ENCODE measurements around the gene DPYSL3. TPM values are rescaled to one million over a fixed set of nuclear protein-coding genes. Genes with fewer than 3 reads are reported as not detected.
A peak's percentile ranks its signal among the peaks of the same experiment; 100 is the strongest.

The DPYSL3 gene
- total RNA-seq, 1 donor from 2014 or later = 229 TPM

DNA sequence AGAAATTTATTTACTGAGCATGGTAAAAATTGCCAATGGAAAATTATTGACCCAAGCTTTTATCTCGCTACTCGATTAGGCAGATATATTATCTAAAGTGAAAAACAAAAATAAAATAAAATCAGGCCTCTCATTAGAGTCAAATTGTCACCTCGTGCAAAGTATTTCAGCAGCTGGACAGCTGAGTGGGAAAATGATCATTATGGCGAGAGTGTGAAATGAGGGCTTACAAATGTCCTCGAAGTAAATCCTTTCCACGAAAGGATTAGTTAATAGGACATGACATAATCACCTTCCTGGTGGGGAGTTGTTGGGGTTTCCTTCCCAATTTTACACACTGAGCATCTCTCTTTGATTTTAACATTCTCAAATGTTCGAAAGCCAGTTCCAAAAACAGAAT, 5.4 kb upstream of the DPYSL3 start:
- no peak for DNase-seq (ENCODE audit: low spot score)

DNA sequence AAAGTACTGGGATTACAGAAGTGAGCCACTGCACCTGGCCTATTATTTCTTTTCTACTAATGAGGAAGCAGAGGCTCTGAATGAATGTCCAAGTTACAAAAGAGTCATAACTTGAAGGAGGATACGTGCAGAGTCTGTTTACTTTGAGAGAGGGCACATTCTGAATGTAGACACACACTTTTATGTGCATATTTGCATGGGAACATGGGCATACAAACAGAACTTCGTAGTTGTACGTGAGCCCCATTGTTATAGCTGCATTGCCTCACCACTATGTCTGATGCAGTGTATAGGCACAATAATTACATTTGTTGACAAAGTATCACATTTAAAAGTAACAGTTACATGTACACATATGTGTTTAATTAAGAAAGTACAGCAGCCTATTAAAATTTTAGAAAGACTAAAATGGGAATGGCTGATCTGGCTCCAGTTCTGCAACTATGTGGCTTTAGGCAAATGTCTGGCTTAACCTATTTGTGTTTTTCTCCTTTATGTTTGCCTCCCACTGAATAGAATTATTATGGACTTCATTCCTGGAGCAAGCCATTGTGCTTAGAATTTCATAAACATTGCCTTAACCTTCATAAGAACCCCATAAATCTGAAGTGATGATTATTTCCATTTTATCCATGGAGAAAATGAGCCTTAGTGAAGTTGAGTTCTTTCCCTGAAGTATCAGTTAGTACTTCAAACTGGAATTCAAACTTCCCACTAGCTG, 3.0 kb upstream of the DPYSL3 start:
- no peak for DNase-seq (ENCODE audit: low spot score)

DNA sequence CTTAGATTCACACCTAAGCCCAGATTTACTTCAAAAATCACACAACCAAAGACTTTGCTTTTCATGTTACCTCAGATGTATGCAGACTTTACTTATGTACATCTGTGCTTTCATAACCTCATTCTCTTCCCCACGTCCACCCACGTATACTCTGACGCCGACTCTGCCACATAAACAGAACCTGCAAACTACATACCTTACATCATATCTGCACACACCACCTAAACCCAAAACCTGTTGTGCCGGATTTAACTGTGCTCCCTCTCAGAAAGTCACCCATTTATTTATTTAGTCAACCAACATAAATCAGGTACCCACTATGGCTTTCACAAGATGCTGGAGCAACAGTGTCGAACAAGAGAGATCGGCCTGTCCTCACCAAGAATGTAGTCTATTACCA, 1.0 kb upstream of the DPYSL3 start:
- no peak for DNase-seq (ENCODE audit: low spot score)

DNA sequence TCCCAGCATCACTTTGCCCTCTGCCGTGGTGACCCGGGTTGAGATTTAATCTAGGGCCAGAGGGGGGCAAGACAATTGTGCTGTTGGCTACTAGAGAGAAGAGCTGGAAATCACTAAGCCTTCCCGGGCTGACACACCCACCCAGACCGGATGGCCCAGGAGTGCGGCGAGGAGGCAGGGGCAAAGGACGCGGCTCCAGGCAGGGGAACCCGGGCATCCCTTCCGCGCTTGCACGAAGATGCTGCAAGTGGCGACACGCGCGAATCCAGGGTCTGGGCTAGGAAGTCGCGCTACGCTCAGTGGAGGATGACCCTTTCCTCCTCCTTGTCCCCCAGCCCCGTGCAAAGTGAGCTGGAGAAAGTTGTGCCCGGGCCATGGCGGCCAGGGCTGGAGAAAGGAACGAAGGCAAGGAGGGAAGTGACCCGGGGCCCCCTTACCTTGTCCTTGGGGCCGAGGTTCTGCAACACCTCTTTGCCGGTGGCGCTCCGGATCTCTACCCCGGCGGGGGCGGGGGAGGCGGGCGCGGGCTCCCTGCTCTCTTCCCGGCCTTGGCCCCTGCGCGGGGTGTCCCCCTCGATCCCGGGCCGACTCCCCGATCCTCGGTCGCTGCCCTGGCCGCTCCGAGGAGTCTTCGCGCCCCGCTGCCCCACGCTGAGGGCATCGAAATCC, 693 bp downstream of the DPYSL3 start:
- peak; percentile 43 for DNase-seq (ENCODE audit: low spot score)

DNA sequence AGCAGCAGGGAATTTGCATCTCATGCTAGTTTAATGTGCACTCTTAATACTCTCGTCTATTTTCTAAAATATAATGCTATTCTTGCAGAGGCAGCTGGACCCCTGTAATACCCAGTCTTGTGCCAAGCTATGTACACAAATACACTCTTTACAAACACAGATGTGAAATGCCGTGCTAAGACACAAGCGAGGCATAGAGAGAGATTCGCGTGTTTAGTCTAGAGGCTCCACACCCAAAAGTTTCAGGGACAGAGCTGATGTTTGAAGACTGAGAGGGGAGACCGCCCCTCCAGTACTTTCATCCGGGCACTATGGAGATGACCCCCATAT, 1.2 kb downstream of the DPYSL3 start:
- DNase-seq (ENCODE audit: low spot score) = no peak

DNA sequence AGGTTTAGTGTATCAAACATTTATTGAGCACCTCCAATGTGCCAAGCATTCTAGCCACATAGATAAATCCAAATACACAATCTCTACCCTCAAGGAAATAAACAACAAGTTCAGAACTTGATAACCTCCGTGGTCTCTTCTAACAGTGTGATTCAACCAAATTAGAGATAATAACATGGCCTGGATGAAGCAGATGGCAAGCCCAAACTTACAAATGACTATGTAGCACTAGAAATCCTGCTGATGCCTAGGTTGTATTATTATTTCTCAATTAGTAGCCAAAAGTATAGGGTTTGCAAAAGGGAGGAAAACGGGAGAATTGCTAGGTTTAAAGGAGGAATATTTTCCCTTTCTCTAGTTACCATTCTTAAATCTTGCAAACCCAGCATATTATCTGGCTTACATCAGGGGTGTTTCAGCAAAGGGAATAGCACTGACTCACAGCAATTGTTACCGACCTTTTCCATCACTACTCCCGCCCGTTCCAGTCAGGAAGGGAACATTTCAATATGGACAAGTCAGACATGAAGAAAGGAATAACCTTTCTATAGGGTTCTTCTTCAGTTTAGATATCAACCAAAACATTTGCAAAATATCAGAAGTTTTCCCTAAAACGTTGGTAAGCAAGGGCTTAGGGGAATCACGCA, 2.3 kb downstream of the DPYSL3 start:
- DNase-seq (ENCODE audit: low spot score) = peak; percentile 73

DNA sequence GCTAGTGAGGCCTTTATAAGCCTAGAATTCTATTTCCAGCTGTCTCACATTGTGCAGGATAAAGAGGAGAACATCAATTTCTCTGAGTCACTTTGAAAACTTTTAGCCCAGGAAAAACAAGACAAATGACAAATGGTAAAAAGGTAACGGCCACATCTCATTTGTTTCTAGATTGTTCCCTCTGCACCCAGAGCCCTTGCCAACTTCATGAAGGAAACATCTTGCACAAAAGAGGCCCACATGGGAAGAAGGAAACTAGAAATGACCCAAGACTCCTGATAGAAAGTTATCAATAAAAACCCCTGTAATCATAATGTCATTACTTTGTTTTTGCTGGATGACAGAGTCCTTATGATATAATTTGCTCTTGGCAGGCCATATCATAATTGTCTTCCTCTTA, 5.3 kb downstream of the DPYSL3 start:
- no peak for DNase-seq (ENCODE audit: low spot score)

DNA sequence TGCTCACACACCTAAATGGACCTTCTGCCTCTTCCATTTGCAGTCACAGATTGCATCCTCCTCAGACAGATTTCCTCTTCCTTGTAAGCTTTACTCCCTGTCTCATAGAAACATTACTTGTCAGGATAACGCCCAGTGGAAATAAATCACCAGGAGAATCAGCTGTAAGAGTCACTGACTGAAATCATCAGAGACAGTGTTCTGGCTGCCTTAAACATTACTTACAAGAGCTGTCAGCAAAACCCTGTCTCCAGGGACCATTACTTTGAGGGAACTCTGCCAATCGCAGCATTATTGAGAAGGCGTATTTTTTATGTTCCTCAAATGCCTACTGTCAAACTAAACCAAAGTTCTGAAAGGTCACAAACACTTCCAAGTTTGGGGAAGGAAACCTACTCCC, 5.9 kb downstream of the DPYSL3 start:
- DNase-seq (ENCODE audit: low spot score) = peak; percentile 90

DNA sequence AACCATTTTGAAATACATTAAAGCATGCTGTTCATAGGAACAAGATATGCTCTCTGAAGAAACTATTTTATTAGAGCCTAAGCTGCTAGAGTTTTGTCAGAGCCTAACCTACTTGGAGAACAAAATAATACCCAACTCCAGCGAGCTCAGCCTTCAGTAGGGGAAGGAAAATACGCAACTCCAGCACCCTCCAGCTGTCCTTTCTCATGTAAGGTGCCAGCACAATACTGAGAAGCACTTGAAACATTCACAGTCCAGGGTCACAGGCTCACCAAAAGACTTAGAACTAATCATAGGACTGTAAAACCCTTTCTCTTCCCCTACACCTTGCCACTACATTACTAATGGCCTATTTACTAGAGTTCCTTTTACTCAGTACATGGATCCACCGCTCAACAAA, 18.9 kb downstream of the DPYSL3 start:
- no peak for DNase-seq (ENCODE audit: low spot score)

DNA sequence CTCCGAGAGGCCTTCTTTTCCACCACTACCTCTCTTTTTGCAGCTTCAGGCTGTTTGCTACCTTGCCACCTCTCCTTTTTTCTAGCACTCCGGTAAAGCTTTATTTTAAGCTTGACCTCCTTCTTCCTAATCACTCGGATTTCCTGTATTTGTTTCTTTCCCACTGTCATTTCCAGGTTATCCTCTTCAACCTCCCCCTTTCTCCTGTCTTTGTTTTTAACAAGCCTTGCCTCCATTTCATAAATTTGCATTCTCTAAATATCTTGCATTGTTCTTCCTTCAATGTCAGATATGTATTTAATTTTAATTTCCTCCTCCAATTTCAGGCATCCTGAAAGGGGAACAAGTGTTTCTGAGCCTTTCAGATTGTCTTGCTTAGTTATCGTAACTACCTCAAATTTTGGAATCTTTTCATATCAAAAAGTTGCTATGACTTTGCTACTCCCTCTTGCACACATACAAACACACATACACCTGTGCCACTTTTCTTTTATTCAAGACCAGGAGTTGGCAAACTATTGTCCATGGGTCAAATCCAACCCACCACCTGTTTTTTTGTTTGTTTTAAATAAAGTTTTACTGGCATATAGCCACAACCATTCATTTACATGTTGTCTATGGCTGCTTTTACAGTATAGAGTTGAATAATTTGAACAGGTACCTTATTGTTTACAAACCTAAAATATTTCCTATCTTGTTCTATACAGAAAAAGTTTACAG, 22.7 kb downstream of the DPYSL3 start:
- DNase-seq (ENCODE audit: low spot score) = no peak

DNA sequence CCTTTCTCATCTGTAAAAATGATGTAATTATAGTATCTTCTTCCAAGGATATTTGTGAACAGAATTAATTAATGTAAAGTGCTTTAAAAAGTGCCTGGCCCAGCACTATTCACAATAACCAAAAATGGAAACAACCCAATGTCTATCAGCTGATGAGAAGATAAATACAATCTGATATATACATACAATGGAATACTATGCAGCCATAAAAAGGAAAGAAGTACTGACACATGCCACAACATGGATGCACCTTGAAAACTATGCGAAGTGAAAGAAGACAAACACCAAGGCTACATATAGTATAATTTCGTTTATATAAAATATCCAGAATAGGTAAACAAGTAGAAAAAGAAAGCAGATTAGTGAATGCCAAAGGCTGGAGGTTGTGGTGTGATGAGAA, 24.1 kb downstream of the DPYSL3 start:
- DNase-seq (ENCODE audit: low spot score) = no peak

DNA sequence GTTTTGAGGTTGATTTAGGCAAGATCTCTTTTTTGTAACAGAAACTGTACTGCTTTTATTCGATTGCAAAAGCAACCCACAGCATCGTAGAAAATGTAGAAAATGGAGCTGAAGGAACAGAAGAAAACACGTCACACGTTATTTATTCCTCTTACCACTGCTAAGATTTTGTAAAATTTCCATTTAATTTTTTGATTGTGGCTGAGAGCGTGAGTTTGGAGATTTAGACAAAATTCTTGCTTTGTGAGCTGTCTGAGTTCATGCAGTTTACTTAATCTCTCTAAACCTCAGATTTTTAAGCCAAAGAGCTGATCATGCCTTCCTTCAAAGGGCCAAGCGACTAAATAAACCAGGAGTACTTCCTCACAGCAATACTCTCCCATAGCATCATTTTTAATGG, 24.8 kb downstream of the DPYSL3 start:
- peak; percentile 91 for DNase-seq (ENCODE audit: low spot score)

DNA sequence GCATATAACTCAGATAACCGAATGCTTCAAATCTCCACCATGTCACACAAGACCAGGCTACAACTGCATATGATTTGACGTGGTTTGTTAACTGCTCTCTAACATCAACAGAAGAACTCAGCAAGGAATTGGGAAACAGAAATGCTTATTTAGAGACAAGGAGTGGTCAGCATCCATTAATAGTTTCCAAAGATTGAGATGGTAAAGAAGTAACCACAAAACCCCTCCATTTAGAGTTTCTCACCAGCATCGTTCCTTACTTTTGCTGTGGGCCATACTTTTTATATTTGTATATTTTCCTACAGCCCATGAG, 25.2 kb downstream of the DPYSL3 start:
- DNase-seq (ENCODE audit: low spot score) = peak; percentile 21

DNA sequence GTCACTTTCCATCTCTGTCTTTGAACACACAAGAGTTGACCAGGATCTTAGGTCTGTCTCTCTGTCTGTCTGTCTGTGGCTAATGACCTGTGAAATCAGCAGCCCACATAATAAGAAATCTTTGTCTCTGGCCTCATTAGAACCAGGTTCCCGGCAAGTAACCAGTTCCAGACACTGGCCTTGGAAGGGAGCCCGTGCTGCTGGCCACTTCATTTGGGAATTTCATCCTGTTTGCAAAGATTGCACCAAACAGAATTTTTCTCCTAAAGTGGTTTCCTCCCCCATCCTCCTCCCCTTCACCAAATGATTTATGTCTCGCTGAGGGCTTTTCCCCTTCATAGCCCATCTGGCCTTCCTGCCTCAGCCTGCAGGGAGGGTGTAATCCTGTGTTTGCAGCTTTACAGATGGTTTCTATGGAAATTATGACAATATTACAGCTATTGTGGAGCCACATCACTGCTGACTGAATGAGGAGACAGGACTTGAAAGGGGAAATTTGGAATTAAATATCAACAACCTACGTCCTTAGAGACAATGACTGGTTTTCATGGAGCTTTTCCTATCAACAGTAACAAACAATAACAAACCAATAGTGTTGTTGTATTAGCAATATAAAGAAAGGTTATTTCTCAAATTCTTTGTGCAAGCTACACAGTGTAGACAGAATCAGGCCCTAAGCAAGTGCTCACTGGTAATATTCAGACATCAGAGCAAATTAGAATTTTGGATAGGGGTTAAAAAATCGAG, 25.7 kb downstream of the DPYSL3 start:
- DNase-seq (ENCODE audit: low spot score) = peak; percentile 92

DNA sequence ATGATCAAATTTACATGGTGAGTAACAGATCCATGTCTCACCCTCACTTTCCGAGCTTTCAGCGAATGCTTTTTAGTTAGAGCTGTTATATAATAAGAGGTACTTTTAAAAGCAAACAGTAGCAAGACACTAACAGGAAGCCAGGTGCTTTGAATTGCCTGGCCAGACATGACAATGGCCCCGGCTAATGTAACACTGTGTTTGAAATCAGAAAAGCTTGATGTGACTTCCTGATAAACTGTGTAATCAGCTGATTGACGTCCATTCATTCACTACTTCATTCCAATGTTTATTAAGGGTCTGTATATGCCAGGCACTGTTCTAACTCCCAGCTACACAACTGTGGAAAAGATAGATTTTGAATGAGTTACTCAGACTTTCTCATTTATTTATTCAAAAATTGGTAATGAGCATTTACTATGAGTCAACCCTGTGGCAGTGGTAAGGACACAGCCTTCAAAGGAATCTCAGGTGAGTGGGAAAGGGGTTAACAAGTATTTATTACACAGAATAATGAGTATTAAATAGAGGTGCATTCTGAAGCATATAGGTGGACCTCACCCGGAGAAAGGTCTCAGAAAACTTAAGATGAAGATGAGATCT, 26.6 kb downstream of the DPYSL3 start:
- no peak for DNase-seq (ENCODE audit: low spot score)

DNA sequence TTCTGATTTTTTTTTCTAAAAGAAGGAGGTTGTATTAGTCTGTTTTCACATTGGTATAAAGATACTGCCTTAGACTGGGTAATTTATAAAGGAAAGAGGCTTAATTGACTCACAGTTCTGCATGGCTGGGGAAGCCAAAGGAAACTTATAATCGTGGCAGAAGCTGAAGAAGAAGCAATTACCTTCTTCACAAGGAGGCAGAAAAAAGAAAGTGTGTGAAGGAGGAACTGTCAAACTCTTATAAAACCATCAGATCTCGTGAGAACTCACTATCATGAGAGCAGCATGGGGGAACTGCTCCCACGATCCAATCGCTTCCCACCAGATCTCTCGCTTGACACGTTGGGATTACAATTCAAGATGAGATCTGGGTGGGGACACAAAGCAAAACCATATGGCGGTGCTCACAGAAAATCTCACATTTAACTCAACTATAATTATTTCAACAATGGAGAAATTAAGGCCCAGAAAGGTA, 27.1 kb downstream of the DPYSL3 start:
- no peak for DNase-seq (ENCODE audit: low spot score)

DNA sequence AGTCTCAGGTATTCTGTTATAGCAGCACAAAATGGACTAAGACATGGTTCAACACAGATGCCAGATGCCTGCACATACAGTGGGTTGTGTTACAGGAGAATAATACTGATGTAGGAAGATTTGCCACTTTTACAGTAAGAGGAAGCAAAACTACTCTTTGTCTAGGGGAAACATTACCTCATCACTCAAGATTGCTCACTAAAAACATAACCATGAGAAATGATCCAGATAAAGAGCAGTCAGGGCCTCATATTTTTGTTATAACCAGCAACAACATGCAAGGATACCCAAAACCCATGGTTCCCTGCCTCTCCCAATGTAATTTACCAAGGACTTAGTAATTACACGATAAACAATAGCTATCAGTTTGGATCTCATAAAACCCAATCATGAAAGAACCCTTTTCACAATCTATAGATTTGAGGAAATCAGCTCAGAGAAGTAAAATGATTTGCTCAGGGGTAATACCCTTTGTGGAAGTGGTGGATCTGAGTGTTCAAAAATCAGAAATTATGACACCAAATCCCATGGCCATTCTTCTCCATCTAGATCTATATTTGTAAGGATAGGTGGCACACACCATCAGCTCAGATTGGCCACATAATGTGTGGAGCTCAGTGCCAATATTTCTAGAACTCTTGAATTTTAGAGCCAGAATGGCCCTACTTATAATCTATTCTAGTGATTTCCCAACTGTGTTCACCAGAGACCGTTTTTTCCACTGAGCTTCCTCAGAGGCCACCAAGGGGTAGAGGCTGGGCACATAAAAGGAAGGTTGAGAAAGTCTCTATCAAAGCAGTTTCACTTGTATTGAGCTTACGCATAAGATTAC, 27.8 kb downstream of the DPYSL3 start:
- peak; percentile 71 for DNase-seq (ENCODE audit: low spot score)

DNA sequence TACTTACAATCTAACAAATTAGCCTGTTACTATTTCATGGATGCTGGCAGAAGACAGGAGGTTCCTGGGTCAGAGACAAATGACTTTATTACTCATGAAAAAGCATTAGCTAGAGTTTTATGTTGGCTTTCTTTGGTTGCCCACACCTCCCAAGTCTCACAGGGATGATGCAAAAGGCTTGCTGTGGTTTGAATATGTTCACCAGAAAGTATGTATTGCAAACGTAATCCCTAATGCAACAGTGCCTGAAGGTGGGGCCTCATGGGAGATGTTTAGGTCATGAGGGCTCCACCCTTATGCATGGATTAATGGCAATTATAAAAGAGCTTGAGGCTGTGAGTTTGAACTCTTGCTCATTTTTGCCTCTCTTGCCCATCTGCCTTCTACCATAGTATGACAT, 28.5 kb downstream of the DPYSL3 start:
- DNase-seq (ENCODE audit: low spot score) = no peak

DNA sequence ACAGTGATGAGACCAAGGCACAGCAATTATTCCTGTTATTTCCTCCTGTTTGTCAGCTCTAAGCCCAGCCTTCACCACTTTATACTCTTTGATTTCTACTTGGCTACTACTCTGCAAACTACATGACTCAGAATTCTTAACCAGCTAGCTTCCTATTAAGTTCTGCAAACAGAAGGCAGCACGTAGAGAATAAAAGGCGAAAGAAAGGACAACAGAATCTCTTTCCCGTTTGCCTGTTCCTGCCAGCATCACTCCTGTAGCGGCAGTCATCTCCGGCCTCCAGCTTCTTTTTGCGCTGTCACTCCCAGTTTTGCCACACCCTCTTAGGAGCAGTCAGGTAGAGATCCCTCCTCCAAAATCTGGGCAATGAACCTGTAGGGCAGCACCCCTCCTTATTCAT, 29.9 kb downstream of the DPYSL3 start:
- no peak for DNase-seq (ENCODE audit: low spot score)

DNA sequence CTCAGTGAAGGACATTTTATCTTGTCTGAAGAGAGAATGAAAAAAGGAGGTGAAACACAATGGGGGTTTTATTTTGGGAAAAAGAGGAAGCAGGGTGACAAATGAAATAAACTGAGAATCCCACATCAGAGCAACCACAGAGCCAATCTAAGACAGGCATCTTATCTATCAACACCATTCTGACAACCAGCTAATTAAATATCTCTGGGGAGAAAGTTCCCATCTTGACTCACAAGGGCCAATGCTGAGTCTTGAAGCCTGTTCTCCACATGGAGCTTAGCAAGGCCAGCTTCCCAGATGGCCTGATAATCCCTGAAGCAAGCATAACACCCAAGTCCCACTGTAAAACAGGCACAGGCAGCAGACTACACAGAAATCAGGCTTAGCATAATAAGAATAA, 30.4 kb downstream of the DPYSL3 start:
- peak; percentile 69 for DNase-seq (ENCODE audit: low spot score)

DNA sequence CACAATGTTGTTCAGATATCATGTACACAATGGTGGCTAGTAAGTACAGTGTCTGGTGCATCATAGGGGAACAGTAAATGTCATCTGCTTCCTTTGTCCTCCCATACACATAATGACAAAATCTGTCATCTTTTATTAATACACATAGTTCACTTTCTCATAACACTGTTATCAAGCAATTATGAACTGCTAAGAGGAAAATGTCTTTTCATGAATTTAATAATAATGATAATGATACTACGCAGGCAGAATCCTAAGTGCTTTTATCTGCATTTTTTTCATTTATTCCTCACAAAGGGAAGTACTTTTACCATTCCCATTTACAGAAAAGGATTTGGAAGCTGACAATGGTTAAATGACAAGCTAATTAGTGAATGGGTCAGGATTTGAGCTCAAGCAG, 35.7 kb downstream of the DPYSL3 start:
- DNase-seq (ENCODE audit: low spot score) = no peak

Data from umbilical cord (tissue), 2 donors.